ENCODE results near the gene MAP2K2.
"Not testable (repeated sequence)": the region's sequence is repeated elsewhere in the genome, so short reads cannot be mapped to it uniquely, and the experiment has no call there.

DNA sequence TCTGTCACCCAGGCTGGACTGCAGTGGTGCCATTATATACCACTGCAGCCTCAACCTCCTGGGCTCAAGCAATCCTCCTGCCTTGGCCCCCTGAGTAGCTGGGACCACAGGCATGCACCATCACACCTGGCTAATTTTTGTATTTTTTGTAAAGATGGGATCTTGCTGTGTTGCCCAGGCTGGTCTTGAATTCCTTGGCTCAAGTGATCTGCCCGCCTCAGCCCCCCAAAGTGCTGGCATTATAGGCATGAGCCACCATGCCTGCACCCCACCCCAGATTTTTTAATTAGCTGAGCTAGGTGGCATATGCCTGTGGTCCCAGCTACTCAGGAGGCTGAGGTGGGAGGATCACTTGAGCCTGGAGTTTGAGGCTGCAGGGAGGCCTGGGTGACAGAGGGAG, 19.0 kb upstream of the MAP2K2 start:
- not testable (repeated sequence) for TF ChIP-seq POLR2AphosphoS5 (IDR thresholded peaks at IDR 0.05; ENCODE audit: borderline replicate concordance, low read depth, low read length); EZH2 (IDR thresholded peaks at IDR 0.05)

All from SK-N-MC (cell line).